ENCODE measurements around the gene TMX2. TPM values are rescaled to one million over a fixed set of nuclear protein-coding genes. Genes with fewer than 3 reads are reported as not detected.
A peak's percentile ranks its signal among the peaks of the same experiment; 100 is the strongest.
"Not testable (repeated sequence)": the region's sequence is repeated elsewhere in the genome, so short reads cannot be mapped to it uniquely, and the experiment has no call there.

The TMX2 gene, protein sequence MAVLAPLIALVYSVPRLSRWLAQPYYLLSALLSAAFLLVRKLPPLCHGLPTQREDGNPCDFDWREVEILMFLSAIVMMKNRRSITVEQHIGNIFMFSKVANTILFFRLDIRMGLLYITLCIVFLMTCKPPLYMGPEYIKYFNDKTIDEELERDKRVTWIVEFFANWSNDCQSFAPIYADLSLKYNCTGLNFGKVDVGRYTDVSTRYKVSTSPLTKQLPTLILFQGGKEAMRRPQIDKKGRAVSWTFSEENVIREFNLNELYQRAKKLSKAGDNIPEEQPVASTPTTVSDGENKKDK
- 10 to 100 TPM; 61.6 to 64.7 TPM for total RNA-seq

DNA sequence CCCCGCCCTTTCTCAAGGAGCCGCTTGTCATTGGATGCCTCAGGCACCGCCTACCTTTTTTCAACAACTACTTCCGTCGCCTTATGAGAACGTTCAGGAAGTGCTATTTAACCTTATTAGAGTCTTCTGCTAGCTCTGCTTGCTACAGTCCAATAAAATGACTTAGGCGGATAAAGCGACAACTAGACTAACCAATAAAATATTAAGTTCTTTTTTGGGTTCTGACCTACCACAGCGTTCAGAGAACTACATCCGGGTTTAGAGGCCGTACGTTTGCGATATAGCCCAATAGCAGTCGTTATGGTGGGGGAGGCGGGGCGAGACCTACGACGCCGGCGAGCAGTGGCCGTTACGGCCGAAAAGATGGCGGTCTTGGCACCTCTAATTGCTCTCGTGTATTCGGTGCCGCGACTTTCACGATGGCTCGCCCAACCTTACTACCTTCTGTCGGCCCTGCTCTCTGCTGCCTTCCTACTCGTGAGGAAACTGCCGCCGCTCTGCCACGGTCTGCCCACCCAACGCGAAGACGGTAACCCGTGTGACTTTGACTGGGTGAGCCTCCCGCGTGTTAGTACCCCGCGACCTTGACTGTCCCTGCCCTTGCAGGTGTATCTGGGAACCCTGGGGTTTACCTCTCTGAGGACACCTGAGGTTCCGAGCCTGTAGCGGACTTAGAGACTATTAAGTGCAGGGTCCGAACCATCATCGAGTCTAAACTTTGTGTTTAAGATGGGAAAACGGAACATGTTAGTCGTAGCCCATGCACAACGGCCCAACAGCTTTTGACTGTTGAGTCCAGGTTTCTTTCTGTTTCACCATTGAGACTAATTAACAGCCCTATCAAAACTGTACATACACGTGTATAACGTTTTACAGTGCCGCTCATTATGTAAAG is at the start of gene TMX2:
Gene TMX2, plus strand, starts transcription at position 338 of the 895 bp plus-strand sequence. Its CDS starts 26 bp downstream, at position 364.
- Mint-ChIP-seq H3K4me3 (peak within 1 kb of the TSS; percentile 97), H3K27ac (peak within 1 kb of the TSS; percentile 93), H3K9me3 (no peaks in the 10 kb centered on the region), H3K4me1 (peaks cover 36% of the 10 kb centered on the region), H3K36me3 (peaks cover 7% of the 10 kb centered on the region), H3K27me3 (no peaks in the 10 kb centered on the region)
- DNase-seq (peak; percentile 86), ATAC-seq (ENCODE audit: low read depth) (peak; percentile 96)
- POLR2A ChIA-PET: interaction anchor here (0.6 to 2.9 kb wide), 9 partner anchors 9 to 223 kb away, joined by 3 to 17 read pairs (median 5); partner anchors contain the start of gene SELENOH

DNA sequence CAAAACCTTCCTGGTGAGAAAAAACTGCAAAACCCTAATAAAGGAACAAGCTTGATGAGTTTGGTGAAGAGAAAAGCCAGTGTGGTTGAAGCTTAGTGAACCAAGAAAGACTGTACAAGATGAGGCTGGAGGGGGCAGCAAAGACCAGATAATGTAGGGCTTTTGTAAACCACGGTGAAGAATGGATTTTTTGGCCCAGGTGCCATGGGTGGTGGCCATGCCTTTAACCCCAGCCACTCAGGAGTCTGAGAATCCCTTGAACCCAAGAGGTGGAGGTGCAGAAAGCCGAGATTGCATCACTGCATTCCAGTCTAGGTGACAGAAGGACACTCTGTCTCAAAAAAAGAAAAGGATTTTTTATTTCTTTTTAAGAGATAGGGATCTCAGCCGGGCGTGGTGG is 49.5 kb upstream of the TMX2 start:
- peaks cover 16% of the 10 kb centered on the region for H3K4me1 Mint-ChIP-seq
- no peaks in the 10 kb centered on the region for H3K27me3 Mint-ChIP-seq
- H3K4me3 Mint-ChIP-seq: no peak overlapping the region
- H3K27ac Mint-ChIP-seq: no peak overlapping the region
- ATAC-seq (ENCODE audit: low read depth) (no peak), DNase-seq (no peak)
- POLR2A ChIA-PET: no interaction called here
- H3K9me3 Mint-ChIP-seq: no peaks in the 10 kb centered on the region
- peaks cover 9% of the 10 kb centered on the region for H3K36me3 Mint-ChIP-seq

DNA sequence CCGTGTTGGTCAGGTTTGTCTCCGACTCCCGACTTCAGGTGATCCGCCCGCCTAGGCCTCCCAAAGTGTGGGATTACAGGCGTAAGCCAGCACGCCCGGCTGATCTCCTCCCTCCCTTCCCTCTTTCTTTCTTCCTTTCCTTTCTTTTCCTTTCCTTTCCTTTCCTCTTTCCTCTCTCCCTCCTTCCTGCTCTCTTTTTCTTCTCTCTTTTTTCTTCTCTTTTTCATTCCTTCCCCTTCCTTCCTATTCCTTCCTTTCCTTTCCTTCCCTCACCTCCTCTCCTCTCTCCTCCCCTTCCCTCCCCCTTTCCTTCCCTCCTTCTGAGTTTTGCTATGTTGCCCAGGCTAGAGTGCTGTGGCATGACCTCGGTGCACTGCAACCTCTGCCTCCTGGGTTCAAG is 48.4 kb upstream of the TMX2 start:
- no peak for DNase-seq
- ATAC-seq (ENCODE audit: low read depth): no peak
- Mint-ChIP-seq H3K4me3 (no peak overlapping the region), H3K36me3 (peaks cover 7% of the 10 kb centered on the region), H3K4me1 (peaks cover 11% of the 10 kb centered on the region), H3K27ac (no peak overlapping the region), H3K9me3 (no peaks in the 10 kb centered on the region), H3K27me3 (no peaks in the 10 kb centered on the region)
- POLR2A ChIA-PET: interaction anchor here (0.7 kb wide), 1 partner anchor 218 kb away, joined by 3 read pairs; no protein-coding TSS in a partner anchor

DNA sequence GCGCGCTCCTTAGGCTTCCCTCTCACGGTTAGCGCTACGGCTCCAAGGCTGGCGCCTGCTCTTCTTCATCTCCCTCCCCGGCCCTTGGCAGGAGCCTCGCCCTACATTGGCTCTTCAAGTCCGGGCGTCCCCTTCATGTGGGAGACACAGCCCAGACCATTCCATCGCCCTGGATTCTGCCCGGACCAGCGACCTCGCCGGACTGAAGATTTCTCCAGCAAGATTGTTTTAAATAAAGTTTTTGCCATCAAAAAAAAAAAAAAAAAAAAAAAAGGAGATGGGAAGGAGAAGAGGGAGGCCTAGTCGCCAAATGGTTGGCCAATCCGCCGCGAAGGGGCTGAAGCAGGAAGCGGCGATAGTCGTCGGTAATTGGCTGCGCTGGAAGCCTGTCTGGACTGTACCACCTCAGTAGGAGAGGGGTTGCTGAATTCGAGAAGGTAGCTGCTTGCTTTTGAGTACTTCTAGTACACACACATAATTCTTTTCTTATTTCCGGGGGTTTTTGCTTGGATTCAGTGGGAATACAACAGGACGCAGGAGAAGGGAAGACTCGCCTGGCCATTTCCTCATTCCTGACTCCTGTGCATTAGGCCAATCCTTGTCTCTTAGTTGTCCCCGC is 45.2 kb upstream of the TMX2 start:
- ATAC-seq (ENCODE audit: low read depth): peak; percentile 73
- POLR2A ChIA-PET: interaction anchor here (0.5 to 2.9 kb wide), 8 partner anchors 9 to 133 kb away, joined by 3 to 15 read pairs (median 6); partner anchors contain the start of genes CLP1, MED19, SELENOH and TMX2
- H3K36me3 Mint-ChIP-seq: peaks cover 6% of the 10 kb centered on the region
- no peaks in the 10 kb centered on the region for H3K9me3 Mint-ChIP-seq
- H3K4me1 Mint-ChIP-seq: peaks cover 31% of the 10 kb centered on the region
- H3K4me3 Mint-ChIP-seq: peak overlapping the region; percentile 98
- peak; percentile 83 for DNase-seq
- H3K27ac Mint-ChIP-seq: peak overlapping the region; percentile 96
- H3K27me3 Mint-ChIP-seq: no peaks in the 10 kb centered on the region

DNA sequence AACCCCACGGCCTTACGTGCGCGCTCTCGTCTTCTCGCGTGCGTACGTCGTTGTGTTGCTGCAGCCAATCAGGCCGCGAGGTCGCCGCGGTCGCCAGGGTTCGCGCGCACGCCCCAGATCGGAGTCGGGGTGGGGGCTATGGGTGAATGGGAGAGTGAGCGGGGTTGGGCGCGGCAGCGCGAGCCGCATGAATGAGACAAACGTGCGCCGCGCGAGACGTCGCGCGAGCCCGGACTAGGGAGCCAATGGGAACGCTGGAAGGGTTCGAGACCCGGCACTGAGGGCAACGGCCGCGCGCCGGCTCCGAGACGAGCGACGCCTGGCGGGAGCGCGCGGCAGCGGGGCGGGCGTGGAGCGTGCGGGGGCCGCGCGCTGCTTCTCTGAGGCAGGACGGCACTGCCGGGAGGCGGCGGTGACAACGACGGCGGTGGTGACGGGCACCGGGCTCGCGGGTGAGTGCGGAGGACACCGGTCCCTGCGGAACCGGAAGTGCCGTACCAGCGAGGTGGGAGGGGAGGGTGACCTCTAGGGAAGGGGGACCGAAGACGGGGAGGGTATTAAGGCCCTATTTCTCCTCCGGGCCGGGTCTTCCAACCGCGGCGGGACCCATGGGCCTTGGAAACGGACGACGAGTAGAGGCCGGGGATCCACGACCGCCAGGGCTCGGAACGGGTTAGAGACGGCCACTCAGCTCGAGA is 44.5 kb upstream of the TMX2 start, which contains the start of gene ZDHHC5:
Gene ZDHHC5, plus strand, starts transcription at position 379 of the 698 bp plus-strand sequence. CDS start 4,977 bp downstream, outside the sequence.
- peak within 1 kb of the TSS; percentile 98 for H3K4me3 Mint-ChIP-seq
- DNase-seq (peak; percentile 99), ATAC-seq (ENCODE audit: low read depth) (peak; percentile 90)
- H3K4me1 Mint-ChIP-seq: peaks cover 35% of the 10 kb centered on the region
- H3K9me3 Mint-ChIP-seq: no peaks in the 10 kb centered on the region
- peaks cover 10% of the 10 kb centered on the region for H3K36me3 Mint-ChIP-seq
- peak within 1 kb of the TSS; percentile 96 for H3K27ac Mint-ChIP-seq
- POLR2A ChIA-PET: interaction anchor here (0.5 to 2.9 kb wide), 7 partner anchors 10 to 132 kb away, joined by 3 to 15 read pairs (median 5); partner anchors contain the start of genes CLP1 and SELENOH
- no peaks in the 10 kb centered on the region for H3K27me3 Mint-ChIP-seq

DNA sequence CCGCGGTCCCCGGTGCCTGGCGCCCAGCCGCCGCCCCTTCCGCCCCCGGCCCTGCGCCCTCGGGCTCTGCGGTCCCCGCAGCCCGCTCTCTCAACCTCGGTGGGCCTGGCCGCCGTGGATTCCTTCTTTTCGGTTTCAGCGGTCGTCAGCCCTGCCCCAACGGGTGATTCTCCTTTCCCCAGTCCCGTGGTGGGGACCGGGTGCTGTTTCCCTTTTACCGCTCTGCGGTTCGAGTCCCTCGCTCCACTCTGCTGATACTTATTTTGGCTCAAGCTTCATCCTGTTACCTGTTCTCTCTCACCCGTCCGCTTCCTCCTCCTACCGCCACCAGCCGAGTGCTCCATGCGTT is 44.0 kb upstream of the TMX2 start:
- H3K27me3 Mint-ChIP-seq: no peaks in the 10 kb centered on the region
- no peaks in the 10 kb centered on the region for H3K9me3 Mint-ChIP-seq
- peak overlapping the region; percentile 98 for H3K4me3 Mint-ChIP-seq
- DNase-seq (no peak), ATAC-seq (ENCODE audit: low read depth) (peak; percentile 2)
- POLR2A ChIA-PET: interaction anchor here (0.5 to 2.9 kb wide), 3 partner anchors 10 to 73 kb away, joined by 3 to 15 read pairs (median 3); partner anchors contain the start of gene SELENOH
- peaks cover 41% of the 10 kb centered on the region for H3K4me1 Mint-ChIP-seq
- peaks cover 15% of the 10 kb centered on the region for H3K36me3 Mint-ChIP-seq
- peak overlapping the region; percentile 96 for H3K27ac Mint-ChIP-seq

DNA sequence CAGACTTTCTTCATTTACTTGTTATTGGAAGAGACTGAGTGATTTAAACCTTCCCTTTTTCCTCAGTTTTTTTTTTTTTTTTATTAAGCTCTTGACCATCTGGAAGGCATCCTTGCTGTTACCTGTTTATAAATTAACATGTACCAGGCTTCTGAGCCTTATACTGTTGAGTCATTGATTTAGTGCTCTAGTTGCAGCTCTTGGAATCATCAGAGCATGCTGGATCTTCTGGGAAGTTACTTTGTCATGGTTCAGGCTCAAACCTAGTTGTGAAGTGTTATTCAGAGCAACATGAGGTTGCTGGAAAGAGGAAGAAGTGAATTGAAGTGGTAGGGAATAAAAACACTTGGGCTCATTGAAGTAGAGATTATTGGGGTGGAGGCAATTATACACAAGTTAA is 38.1 kb upstream of the TMX2 start:
- POLR2A ChIA-PET: no interaction called here
- H3K36me3 Mint-ChIP-seq: peaks cover 37% of the 10 kb centered on the region
- no peak overlapping the region for H3K4me3 Mint-ChIP-seq
- DNase-seq: no peak
- peaks cover 58% of the 10 kb centered on the region for H3K4me1 Mint-ChIP-seq
- ATAC-seq (ENCODE audit: low read depth): no peak
- H3K27me3 Mint-ChIP-seq: no peaks in the 10 kb centered on the region
- no peak overlapping the region for H3K27ac Mint-ChIP-seq
- H3K9me3 Mint-ChIP-seq: no peaks in the 10 kb centered on the region

DNA sequence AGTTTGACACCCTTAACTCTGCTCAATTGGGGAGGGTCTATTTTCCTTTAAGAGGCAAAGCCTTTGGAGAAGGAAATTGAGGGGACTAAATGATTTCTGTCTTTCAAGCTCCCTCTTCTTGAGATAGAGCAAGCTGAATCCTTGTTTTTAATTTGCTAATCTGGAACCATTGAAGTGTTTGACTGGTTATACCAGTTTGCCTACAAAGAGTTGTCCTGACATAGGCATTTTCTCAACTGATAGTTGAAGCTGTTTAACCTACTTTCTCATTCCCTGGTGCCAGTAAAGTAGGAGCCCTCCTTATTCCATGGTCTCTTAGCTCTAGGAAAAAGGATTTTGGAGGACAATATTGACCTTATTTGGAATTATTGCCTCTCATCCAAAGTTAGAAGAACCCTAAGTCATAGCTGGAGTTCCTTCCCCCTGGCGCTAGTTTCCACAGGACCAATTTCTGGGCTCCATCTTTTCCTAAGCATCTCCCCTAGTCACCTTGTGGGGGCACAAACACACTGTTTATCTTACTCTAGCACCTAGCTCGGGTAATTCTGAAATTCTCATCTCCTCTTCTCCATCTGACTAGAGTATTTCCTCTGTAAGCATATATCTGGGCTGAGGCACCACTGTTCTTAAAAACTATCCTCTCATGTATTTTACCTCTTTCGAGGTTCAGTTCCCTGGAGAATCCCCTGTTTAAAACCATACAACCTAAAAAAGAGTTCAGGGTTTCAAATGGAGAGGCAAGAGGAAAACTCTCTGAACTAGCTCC is 37.0 kb upstream of the TMX2 start:
- Mint-ChIP-seq H3K4me3 (no peak overlapping the region), H3K27ac (no peak overlapping the region), H3K9me3 (no peaks in the 10 kb centered on the region), H3K27me3 (no peaks in the 10 kb centered on the region), H3K4me1 (peaks cover 53% of the 10 kb centered on the region), H3K36me3 (peaks cover 36% of the 10 kb centered on the region)
- POLR2A ChIA-PET: interaction anchor here (1.0 kb wide), 1 partner anchor 66 kb away, joined by 3 read pairs; the partner anchor contains the start of gene SELENOH
- no peak for ATAC-seq (ENCODE audit: low read depth)
- DNase-seq: no peak

DNA sequence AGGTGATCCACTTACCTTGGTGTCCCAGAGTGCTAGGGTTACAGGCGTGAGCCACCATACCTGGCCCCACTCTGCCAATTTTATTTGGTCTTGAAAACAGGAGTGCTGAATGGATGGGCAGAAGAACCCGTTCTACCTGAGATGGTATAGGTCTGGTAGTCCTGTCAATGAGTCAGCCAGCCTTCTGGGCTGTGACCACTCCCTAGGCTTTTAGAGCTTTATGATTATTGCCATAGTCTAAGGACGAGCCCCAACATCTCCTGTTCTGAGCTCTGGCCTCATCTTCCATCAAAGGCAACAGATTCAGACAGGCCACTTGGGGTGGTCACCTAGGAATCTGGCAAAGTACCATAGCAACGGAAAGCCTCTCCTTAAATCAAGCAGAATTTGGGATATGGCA is 33.0 kb upstream of the TMX2 start:
- POLR2A ChIA-PET: interaction anchor here (0.9 to 1.1 kb wide), 2 partner anchors 11 to 18 kb away, joined by 3 to 4 read pairs; no protein-coding TSS in a partner anchor
- Mint-ChIP-seq H3K27me3 (no peaks in the 10 kb centered on the region), H3K9me3 (no peaks in the 10 kb centered on the region), H3K4me3 (no peak overlapping the region), H3K27ac (no peak overlapping the region), H3K4me1 (peaks cover 42% of the 10 kb centered on the region), H3K36me3 (peaks cover 38% of the 10 kb centered on the region)
- no peak for DNase-seq
- ATAC-seq (ENCODE audit: low read depth): no peak

DNA sequence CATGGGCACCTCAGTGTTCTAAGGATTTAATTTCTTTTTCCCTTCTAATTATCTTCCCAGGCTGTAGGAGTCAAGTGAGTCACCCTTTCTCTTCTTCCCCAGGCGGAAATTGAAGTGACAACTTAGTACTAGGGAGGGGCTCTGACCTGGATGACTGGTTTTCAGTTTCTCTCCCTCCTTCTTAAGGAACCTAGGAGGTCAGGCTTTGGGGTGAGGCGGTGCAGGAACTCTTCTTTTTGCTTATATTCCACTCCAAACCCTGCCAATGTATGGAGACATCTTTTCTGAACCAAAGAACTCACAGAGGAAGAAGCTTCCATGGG is 31.9 kb upstream of the TMX2 start:
- peak overlapping the region; percentile 23 for H3K27ac Mint-ChIP-seq
- H3K9me3 Mint-ChIP-seq: no peaks in the 10 kb centered on the region
- no peak for DNase-seq
- H3K4me3 Mint-ChIP-seq: peak overlapping the region; percentile 2
- POLR2A ChIA-PET: no interaction called here
- H3K4me1 Mint-ChIP-seq: peaks cover 38% of the 10 kb centered on the region
- peaks cover 37% of the 10 kb centered on the region for H3K36me3 Mint-ChIP-seq
- H3K27me3 Mint-ChIP-seq: no peaks in the 10 kb centered on the region
- ATAC-seq (ENCODE audit: low read depth): no peak

DNA sequence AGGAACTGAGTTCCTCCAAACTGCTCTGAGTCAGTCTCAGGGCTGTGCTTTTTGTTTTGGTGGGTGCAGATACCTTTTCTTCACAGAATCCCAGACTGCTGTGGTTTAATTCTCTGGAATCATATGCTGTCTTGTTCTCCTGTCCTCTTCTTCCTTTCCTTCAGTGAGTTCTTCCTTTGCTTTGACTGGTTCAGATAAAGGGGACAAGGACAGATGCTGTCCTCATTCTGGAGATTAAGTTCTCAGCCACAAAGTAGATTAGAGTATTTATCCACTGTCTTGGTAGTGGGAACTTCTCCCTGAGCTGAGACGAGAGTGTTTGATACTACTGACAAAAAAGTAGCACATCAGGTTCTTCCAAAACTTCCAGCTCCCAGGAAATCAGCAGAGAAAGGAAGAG is 31.2 kb upstream of the TMX2 start:
- POLR2A ChIA-PET: no interaction called here
- H3K4me3 Mint-ChIP-seq: no peak overlapping the region
- no peak overlapping the region for H3K27ac Mint-ChIP-seq
- DNase-seq: no peak
- ATAC-seq (ENCODE audit: low read depth): no peak
- no peaks in the 10 kb centered on the region for H3K9me3 Mint-ChIP-seq
- H3K4me1 Mint-ChIP-seq: peaks cover 31% of the 10 kb centered on the region
- H3K36me3 Mint-ChIP-seq: peaks cover 37% of the 10 kb centered on the region
- H3K27me3 Mint-ChIP-seq: no peaks in the 10 kb centered on the region

DNA sequence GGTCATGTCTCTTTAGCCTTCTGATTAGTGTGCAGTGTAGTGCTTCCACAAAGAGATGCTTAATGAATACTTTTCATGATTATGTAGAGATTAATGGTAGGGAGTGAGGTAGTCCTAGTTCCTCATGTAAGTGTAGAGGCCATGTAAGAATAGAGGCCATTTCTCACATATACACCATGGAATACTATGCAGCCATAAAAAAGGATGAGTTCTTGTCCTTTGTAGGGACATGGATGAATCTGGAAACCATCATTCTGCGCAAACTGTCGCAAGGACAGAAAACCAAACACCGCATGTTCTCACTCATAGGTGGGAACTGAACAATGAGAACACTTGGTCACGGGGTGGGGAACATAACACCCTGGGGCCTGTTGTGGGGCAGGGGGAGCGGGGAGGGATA is 21.9 kb upstream of the TMX2 start:
- DNase-seq; ATAC-seq (ENCODE audit: low read depth); H3K4me1 Mint-ChIP-seq; H3K9me3 Mint-ChIP-seq; H3K27ac Mint-ChIP-seq; H3K27me3 Mint-ChIP-seq; POLR2A ChIA-PET; H3K4me3 Mint-ChIP-seq: not testable (repeated sequence)
- peaks cover 30% of the 10 kb centered on the region for H3K36me3 Mint-ChIP-seq

All from activated naive CD8-positive, alpha-beta T cell treated with anti-CD3 and anti-CD28 coated beads, Interleukin-2, amount 10 ng/mL, durations not matched to agents 7 days and 5 days (primary cell).